Liver (tissue), 9 donors: Measurements from ENCODE around the gene MMS22L. TPM values are rescaled to one million over a fixed set of nuclear protein-coding genes. Genes with fewer than 3 reads are reported as not detected.

Experiments used
- DNase-seq: peaks from one replicate; pipeline ENCODE4 v3.0.0-alpha.2; 2017; ENCODE audit warnings: low spot score
- H3K27ac ChIP-seq, 2 donors: one replicate each; pipeline ENCODE4 v1.7.0; 2013; ENCODE audit warnings: inconsistent platforms in 2 of 2, low read length in 2 of 2, control low read depth in 1 of 2, low read depth in 1 of 2, mild to moderate bottlenecking in 1 of 2
- H3K27me3 ChIP-seq, 4 donors: one replicate each; pipeline versions ENCODE4 v1.6.1 to v1.7.0; 2013; ENCODE audit warnings: low read length in 3 of 4, inconsistent platforms in 1 of 4, mild to moderate bottlenecking in 1 of 4, moderate library complexity in 1 of 4; ENCODE audit not compliant: control insufficient read depth in 4 of 4, insufficient read depth in 4 of 4
- H3K36me3 ChIP-seq, 4 donors: one replicate each; pipeline versions ENCODE4 v1.6.1 to v1.7.0; 2013; ENCODE audit warnings: low read length in 3 of 4, mild to moderate bottlenecking in 3 of 4, low read depth in 1 of 4, moderate library complexity in 1 of 4; ENCODE audit not compliant: control insufficient read depth in 4 of 4, insufficient read depth in 3 of 4
- H3K4me1 ChIP-seq, 4 donors: one replicate each; pipeline versions ENCODE4 v1.6.1 to v1.7.0; 2013; ENCODE audit warnings: low read length in 3 of 4, mild to moderate bottlenecking in 3 of 4, moderate library complexity in 1 of 4; ENCODE audit not compliant: control insufficient read depth in 4 of 4, insufficient read depth in 4 of 4
- H3K4me3 ChIP-seq, 3 donors: one replicate each; pipeline versions ENCODE4 v1.6.1 to v1.7.0; 2013; ENCODE audit warnings: low read length in 3 of 3, control low read depth in 1 of 3, low read depth in 1 of 3, mild to moderate bottlenecking in 1 of 3
- H3K9ac ChIP-seq, 2 donors: one replicate each; pipeline ENCODE4 v1.7.0; 2013; ENCODE audit warnings: low read length in 2 of 2, mild to moderate bottlenecking in 2 of 2, moderate library complexity in 2 of 2, control low read depth in 1 of 2, low read depth in 1 of 2
- H3K9me3 ChIP-seq, 4 donors: one replicate each; pipeline versions ENCODE4 v1.6.1 to v1.7.0; 2013; ENCODE audit warnings: low read length in 3 of 4; ENCODE audit not compliant: control insufficient read depth in 4 of 4
- EGR1 ChIP-seq, 2 donors: IDR thresholded peaks; 2 replicates each; pipeline ENCODE4 v1.6.1; 2016 to 2018; ENCODE audit warnings: antibody characterized with exemption in 2 of 2, low read depth in 2 of 2
- FOXA2 ChIP-seq: IDR thresholded peaks from 2 replicates; pipeline ENCODE4 v1.6.1; 2016; ENCODE audit warnings: antibody characterized with exemption
- GABPA ChIP-seq, 2 donors: IDR thresholded peaks in 1 of 2; conservative IDR thresholded peaks in 1 of 2; 2 replicates each; pipeline ENCODE4 v1.6.1; 2016; ENCODE audit warnings: antibody characterized with exemption in 2 of 2, mild to moderate bottlenecking in 1 of 2, moderate library complexity in 1 of 2
- HNF4A ChIP-seq, 2 donors: conservative IDR thresholded peaks; 2 replicates each; pipeline ENCODE4 v1.6.1; 2016; ENCODE audit warnings: antibody characterized with exemption in 2 of 2, mild to moderate bottlenecking in 2 of 2
- JUND ChIP-seq, 2 donors: IDR thresholded peaks; 2 replicates each; pipeline ENCODE4 v1.6.1; 2016; ENCODE audit warnings: antibody characterized with exemption in 2 of 2
- NR2F2 ChIP-seq: IDR thresholded peaks from 2 replicates; pipeline ENCODE4 v1.6.1; 2016; ENCODE audit warnings: antibody characterized with exemption
- RAD21 ChIP-seq, 2 donors: IDR thresholded peaks; 2 replicates each; pipeline ENCODE4 v1.6.1; 2016; ENCODE audit warnings: antibody characterized with exemption in 2 of 2, mild to moderate bottlenecking in 2 of 2
- RXRA ChIP-seq, 2 donors: IDR thresholded peaks; 2 replicates each; pipeline ENCODE4 v1.6.1; 2017 to 2018; ENCODE audit warnings: antibody characterized with exemption in 2 of 2, mild to moderate bottlenecking in 1 of 2
- SP1 ChIP-seq: IDR thresholded peaks from 2 replicates; pipeline ENCODE4 v1.6.1; 2018; ENCODE audit warnings: antibody characterized with exemption, mild to moderate bottlenecking
- TAF1 ChIP-seq: conservative IDR thresholded peaks from 2 replicates; pipeline ENCODE4 v1.6.1; 2016; ENCODE audit warnings: antibody characterized with exemption, mild to moderate bottlenecking
- YY1 ChIP-seq: IDR thresholded peaks from 2 replicates; pipeline ENCODE4 v1.6.1; 2016; ENCODE audit warnings: antibody characterized with exemption, mild to moderate bottlenecking
- WGBS: extraction: QIAGEN DNeasy Blood & Tissue Kit; methylation state at CpG from one replicate; pipeline ENCODE4 v1.1.7; 2013; 5-methylcytosine and 5-hydroxymethylcytosine counted together
- polyA plus RNA-seq, 2 donors: library from polyadenylated mRNA; stranded (reverse) in 1 of 2; unstranded in 1 of 2; fragments of 200-250 nt in 1 of 2; fragments of >200 nt in 1 of 2; fragmentation: Nextera tagmentation in 1 of 2; extraction: Ambion mirVana in 1 of 2; gene quantifications; one replicate each; pipeline versions ENCODE4 v1.2.1 to v1.2.3, GENCODE V29; 2013 to 2015
- total RNA-seq, 2 donors: library from RNA; depleted of rRNA; stranded (reverse); fragments of >200 nt; gene quantifications; one replicate each; pipeline ENCODE4 v1.2.3, GENCODE V29; 2014
- TF ChIP-seq, protein P1 (sequence below): fragments of 150-350 bp; IDR thresholded peaks from 2 replicates; pipeline ENCODE4 v1.5.1; 2017; ENCODE audit warnings: improper control_type of control experiment, low read depth, low read length; ENCODE audit not compliant: missing input control
- TF ChIP-seq, protein P2 (sequence below): IDR thresholded peaks from 2 replicates; pipeline ENCODE4 v1.6.1; 2016; ENCODE audit warnings: antibody characterized with exemption
- TF ChIP-seq, protein P3 (sequence below): IDR thresholded peaks from 2 replicates; pipeline ENCODE4 v1.6.1; 2016; ENCODE audit warnings: antibody characterized with exemption, mild to moderate bottlenecking
- TF ChIP-seq, protein P4 (sequence below): IDR thresholded peaks from 2 replicates; pipeline ENCODE4 v1.6.1; 2016; ENCODE audit warnings: antibody characterized with exemption
- donor health status: healthy.
- donor health status: healthy.
- donor health status: healthy.
- donor health status: healthy.
- donor health status: healthy.

The MMS22L gene
- total and polyA plus RNA-seq, 4 donors = 0.32 to 14.9 (median 2.6) TPM

DNA sequence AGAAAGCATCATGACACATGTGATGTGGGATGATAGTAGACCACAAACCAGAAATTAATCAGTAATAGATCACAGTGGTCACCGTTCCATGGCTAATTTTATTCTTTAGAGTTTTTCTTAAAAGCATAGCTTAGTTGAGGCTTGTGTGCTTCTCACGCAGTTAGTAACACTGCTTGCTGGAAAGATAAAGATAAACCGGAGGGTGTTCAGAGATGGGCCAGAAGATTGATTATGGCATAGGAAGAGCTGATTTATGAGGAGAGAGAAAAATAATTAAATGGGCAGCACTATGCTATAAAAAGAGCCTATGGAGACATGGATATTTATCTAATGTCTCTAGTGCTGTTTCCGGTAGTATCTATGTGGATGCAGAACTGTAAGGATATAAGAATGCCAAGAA lies 173.6 kb downstream of the MMS22L start:
- H3K4me1 ChIP-seq = no peaks in the 10 kb centered on the region
- H3K27ac ChIP-seq = no peak overlapping the region
- TF ChIP-seq RAD21 (IDR thresholded peaks at IDR 0.05) (no peak), YY1 (no peak), SP1 (no peak), JUND (IDR thresholded peaks at IDR 0.05) (no peak), GABPA (IDR thresholded peaks at IDR 0.05 in 1 of 2, conservative IDR thresholded peaks at IDR 0.05 in 1 of 2) (no peak), NR2F2 (no peak), RXRA (IDR thresholded peaks at IDR 0.05) (no peak), TAF1 (no peak), FOXA2 (no peak), HNF4A (conservative IDR thresholded peaks at IDR 0.05) (no peak), EGR1 (IDR thresholded peaks at IDR 0.05; ENCODE audit: low read depth in 2 of 2) (no peak)
- TF ChIP-seq, protein P1, sequence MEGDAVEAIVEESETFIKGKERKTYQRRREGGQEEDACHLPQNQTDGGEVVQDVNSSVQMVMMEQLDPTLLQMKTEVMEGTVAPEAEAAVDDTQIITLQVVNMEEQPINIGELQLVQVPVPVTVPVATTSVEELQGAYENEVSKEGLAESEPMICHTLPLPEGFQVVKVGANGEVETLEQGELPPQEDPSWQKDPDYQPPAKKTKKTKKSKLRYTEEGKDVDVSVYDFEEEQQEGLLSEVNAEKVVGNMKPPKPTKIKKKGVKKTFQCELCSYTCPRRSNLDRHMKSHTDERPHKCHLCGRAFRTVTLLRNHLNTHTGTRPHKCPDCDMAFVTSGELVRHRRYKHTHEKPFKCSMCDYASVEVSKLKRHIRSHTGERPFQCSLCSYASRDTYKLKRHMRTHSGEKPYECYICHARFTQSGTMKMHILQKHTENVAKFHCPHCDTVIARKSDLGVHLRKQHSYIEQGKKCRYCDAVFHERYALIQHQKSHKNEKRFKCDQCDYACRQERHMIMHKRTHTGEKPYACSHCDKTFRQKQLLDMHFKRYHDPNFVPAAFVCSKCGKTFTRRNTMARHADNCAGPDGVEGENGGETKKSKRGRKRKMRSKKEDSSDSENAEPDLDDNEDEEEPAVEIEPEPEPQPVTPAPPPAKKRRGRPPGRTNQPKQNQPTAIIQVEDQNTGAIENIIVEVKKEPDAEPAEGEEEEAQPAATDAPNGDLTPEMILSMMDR = no peak
- TF ChIP-seq, protein P2, sequence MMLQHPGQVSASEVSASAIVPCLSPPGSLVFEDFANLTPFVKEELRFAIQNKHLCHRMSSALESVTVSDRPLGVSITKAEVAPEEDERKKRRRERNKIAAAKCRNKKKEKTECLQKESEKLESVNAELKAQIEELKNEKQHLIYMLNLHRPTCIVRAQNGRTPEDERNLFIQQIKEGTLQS = no peak
- TF ChIP-seq, protein P3, sequence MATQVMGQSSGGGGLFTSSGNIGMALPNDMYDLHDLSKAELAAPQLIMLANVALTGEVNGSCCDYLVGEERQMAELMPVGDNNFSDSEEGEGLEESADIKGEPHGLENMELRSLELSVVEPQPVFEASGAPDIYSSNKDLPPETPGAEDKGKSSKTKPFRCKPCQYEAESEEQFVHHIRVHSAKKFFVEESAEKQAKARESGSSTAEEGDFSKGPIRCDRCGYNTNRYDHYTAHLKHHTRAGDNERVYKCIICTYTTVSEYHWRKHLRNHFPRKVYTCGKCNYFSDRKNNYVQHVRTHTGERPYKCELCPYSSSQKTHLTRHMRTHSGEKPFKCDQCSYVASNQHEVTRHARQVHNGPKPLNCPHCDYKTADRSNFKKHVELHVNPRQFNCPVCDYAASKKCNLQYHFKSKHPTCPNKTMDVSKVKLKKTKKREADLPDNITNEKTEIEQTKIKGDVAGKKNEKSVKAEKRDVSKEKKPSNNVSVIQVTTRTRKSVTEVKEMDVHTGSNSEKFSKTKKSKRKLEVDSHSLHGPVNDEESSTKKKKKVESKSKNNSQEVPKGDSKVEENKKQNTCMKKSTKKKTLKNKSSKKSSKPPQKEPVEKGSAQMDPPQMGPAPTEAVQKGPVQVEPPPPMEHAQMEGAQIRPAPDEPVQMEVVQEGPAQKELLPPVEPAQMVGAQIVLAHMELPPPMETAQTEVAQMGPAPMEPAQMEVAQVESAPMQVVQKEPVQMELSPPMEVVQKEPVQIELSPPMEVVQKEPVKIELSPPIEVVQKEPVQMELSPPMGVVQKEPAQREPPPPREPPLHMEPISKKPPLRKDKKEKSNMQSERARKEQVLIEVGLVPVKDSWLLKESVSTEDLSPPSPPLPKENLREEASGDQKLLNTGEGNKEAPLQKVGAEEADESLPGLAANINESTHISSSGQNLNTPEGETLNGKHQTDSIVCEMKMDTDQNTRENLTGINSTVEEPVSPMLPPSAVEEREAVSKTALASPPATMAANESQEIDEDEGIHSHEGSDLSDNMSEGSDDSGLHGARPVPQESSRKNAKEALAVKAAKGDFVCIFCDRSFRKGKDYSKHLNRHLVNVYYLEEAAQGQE = no peak
- TF ChIP-seq, protein P4, sequence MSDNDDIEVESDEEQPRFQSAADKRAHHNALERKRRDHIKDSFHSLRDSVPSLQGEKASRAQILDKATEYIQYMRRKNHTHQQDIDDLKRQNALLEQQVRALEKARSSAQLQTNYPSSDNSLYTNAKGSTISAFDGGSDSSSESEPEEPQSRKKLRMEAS = no peak
- no peaks in the 10 kb centered on the region for H3K36me3 ChIP-seq
- WGBS = 81% methylated on average over 4 of the region's 4 CpGs
- H3K4me3 ChIP-seq = no peak overlapping the region
- DNase-seq = no peak
- H3K9ac ChIP-seq = no peak overlapping the region
- H3K9me3 ChIP-seq = no peaks in the 10 kb centered on the region
- H3K27me3 ChIP-seq = no peaks in the 10 kb centered on the region

DNA sequence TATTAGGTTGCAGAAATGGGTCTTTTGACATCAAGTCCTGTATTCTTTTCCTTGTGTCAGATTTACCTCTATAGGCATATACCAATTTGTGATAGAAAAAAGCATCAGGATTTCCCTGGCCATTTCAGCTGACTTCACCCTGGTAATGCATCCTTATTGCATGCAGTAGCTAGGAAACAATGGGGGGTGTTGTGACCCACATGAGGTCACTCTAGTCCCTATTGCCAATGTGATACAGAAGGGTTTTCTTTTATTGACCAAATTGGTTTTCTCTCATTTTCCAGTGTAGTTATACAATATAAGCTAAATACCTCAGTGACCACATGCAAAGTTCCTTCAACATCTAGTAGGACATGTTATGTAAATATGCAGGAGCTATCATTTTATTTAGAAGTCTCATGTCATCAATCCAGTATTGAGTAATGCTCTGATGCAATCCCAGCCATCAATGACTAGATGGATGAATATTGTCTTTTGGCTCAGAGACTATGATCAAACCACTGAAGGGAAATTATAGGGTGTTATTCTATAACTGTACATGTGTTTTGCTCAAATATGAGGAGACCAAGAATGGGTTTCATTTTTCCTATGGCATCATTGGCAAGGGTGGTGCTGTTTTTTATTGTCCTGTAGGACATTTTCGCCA lies 180.7 kb downstream of the MMS22L start:
- no peaks in the 10 kb centered on the region for H3K27me3 ChIP-seq
- H3K9me3 ChIP-seq = no peaks in the 10 kb centered on the region
- no peaks in the 10 kb centered on the region for H3K4me1 ChIP-seq
- H3K9ac ChIP-seq = no peak overlapping the region
- TF ChIP-seq JUND (IDR thresholded peaks at IDR 0.05) (no peak), SP1 (no peak), RXRA (IDR thresholded peaks at IDR 0.05) (no peak), FOXA2 (no peak), TAF1 (no peak)
- TF ChIP-seq, protein P2 = peak; percentile 24
- TF ChIP-seq, protein P4 = no peak
- TF ChIP-seq, protein P1 = no peak
- TF ChIP-seq, protein P3 = no peak
- no peak overlapping the region for H3K4me3 ChIP-seq
- H3K36me3 ChIP-seq = no peaks in the 10 kb centered on the region
- no peak overlapping the region for H3K27ac ChIP-seq
- WGBS = 97% methylated on average over 1 of the region's 1 CpG
- no peak for DNase-seq
